H1 (cell line): ENCODE measurements around the gene ZNF521. TPM values are rescaled to one million over a fixed set of nuclear protein-coding genes. Genes with fewer than 3 reads are reported as not detected.

Experiments
- CTCF ChIA-PET: fragments of 300-600 bp; sonication (Branson Sonifier 250); formaldehyde crosslinking; loops from one replicate; lab custom pipeline; 2021; ENCODE audit not compliant: partially characterized antibody; lab: Charles Lee
- POLR2A ChIA-PET: fragments of 300-600 bp; sonication (Branson Sonifier 250); formaldehyde crosslinking; loops from one replicate; lab custom pipeline; 2021; ENCODE audit warnings: inconsistent platforms; ENCODE audit not compliant: partially characterized antibody; lab: Charles Lee
- DNase-seq, 2 experiments: peaks; one replicate each; pipeline versions ENCODE4 v3.0.0 to v3.0.0-alpha.2; 2010 to 2022; ENCODE audit warnings: low spot score in 2 of 2, low read depth in 1 of 2, mixed read lengths in 1 of 2
- FAIRE-seq: peaks from 2 replicates; lab custom pipeline; 2011; peaks lifted over from hg19 to GRCh38; lab: Jason Lieb, UNC
- H2AFZ ChIP-seq: 2 replicates; pipeline ENCODE4 v1.8.1; 2012; ENCODE audit warnings: low read length, inconsistent platforms
- H2AK5ac ChIP-seq: 2 replicates; pipeline ENCODE4 v1.6.1; 2013; ENCODE audit warnings: low read depth, low read length
- H2BK120ac ChIP-seq: replicated peaks from 2 replicates; pipeline ENCODE3; 2013; ENCODE audit warnings: low read depth, low read length, inconsistent platforms
- H2BK12ac ChIP-seq: 2 replicates; pipeline ENCODE4 v1.6.1; 2013; ENCODE audit warnings: low read depth, low read length
- H2BK15ac ChIP-seq: 2 replicates; pipeline ENCODE4 v1.6.1; 2013; ENCODE audit warnings: low read length
- H2BK20ac ChIP-seq: 2 replicates; pipeline ENCODE4 v1.6.1; 2013; ENCODE audit warnings: low read length
- H2BK5ac ChIP-seq: 2 replicates; pipeline ENCODE4 v1.6.1; 2013; ENCODE audit warnings: low read depth, low read length
- H3K14ac ChIP-seq: 2 replicates; pipeline ENCODE4 v1.6.1; 2013; ENCODE audit warnings: inconsistent platforms; ENCODE audit not compliant: insufficient read length
- H3K18ac ChIP-seq: 2 replicates; pipeline ENCODE4 v1.6.1; 2013; ENCODE audit warnings: low read length; ENCODE audit errors: extremely low read depth
- H3K23ac ChIP-seq: 2 replicates; pipeline ENCODE4 v1.6.1; 2013; ENCODE audit warnings: inconsistent platforms; ENCODE audit not compliant: insufficient read length
- H3K23me2 ChIP-seq: 2 replicates; pipeline ENCODE4 v1.6.1; 2013; ENCODE audit warnings: low read depth, low read length
- H3K27ac ChIP-seq: 2 replicates; pipeline ENCODE4 v1.6.1; 2011; ENCODE audit warnings: low read depth, low read length, inconsistent platforms
- H3K27me3 ChIP-seq, 4 experiments: replicated peaks in 1 of 4; 1 replicate in 1 of 4; 2 replicates in 3 of 4; pipeline versions ENCODE4 v1.6.1 to v1.8.1; 2011 to 2013; ENCODE audit warnings: low read length in 3 of 4, mild to moderate bottlenecking in 3 of 4, inconsistent platforms in 2 of 4, mixed read lengths in 2 of 4, moderate library complexity in 1 of 4; ENCODE audit not compliant: control insufficient read depth in 3 of 4, insufficient read depth in 3 of 4; ENCODE audit errors: extremely low read depth in 1 of 4
- H3K36me3 ChIP-seq, 4 experiments: 2 replicates each; pipeline versions ENCODE4 v1.6.1 to v1.8.1; 2011 to 2013; ENCODE audit warnings: mild to moderate bottlenecking in 4 of 4, low read length in 3 of 4, moderate library complexity in 2 of 4, control low read depth in 1 of 4, inconsistent platforms in 1 of 4; ENCODE audit not compliant: insufficient read depth in 4 of 4, control insufficient read depth in 2 of 4
- H3K4ac ChIP-seq: replicated peaks from 2 replicates; pipeline ENCODE3; 2013; ENCODE audit warnings: low read length, low read depth, mixed read lengths, inconsistent platforms; ENCODE audit not compliant: insufficient read length
- H3K4me1 ChIP-seq, 4 experiments: replicated peaks in 1 of 4; 1 replicate in 1 of 4; 2 replicates in 3 of 4; pipeline versions ENCODE4 v1.6.1 to v1.8.1; 2011 to 2013; ENCODE audit warnings: low read length in 3 of 4, inconsistent platforms in 2 of 4, mixed read lengths in 1 of 4; ENCODE audit not compliant: insufficient read depth in 4 of 4, control insufficient read depth in 3 of 4
- H3K4me2 ChIP-seq, 2 experiments: 2 replicates each; pipeline versions ENCODE4 v1.6.1 to v1.8.1; 2011 to 2013; ENCODE audit warnings: low read depth in 2 of 2, low read length in 2 of 2, control low read depth in 1 of 2, inconsistent platforms in 1 of 2, mild to moderate bottlenecking in 1 of 2; ENCODE audit not compliant: insufficient read depth in 1 of 2
- H3K4me3 ChIP-seq, 4 experiments: fragments of 200-600, 300-600 bp in 1 of 4; sonication (generic), shearing (Covaris generic), sonication (Bioruptor Twin) in 1 of 4; 2 replicates each; pipeline versions ENCODE4 v1.5.1 to v1.8.1; 2011 to 2016; ENCODE audit warnings: low read length in 4 of 4, low read depth in 3 of 4, control low read depth in 2 of 4, inconsistent platforms in 2 of 4, mild to moderate bottlenecking in 2 of 4, mixed read lengths in 1 of 4, moderate library complexity in 1 of 4; ENCODE audit not compliant: insufficient read depth in 2 of 4; ENCODE audit errors: extremely low read depth in 1 of 4
- H3K56ac ChIP-seq: replicated peaks from 2 replicates; pipeline ENCODE3; 2013; ENCODE audit warnings: low read depth, mild to moderate bottlenecking, mixed read lengths, low read length, inconsistent platforms; ENCODE audit not compliant: insufficient read length
- H3K79me1 ChIP-seq: 2 replicates; pipeline ENCODE4 v1.6.1; 2013; ENCODE audit warnings: low read depth, low read length, control low read depth
- H3K79me2 ChIP-seq, 2 experiments: 2 replicates each; pipeline versions ENCODE4 v1.6.1 to v1.8.1; 2012 to 2013; ENCODE audit warnings: low read length in 2 of 2, mild to moderate bottlenecking in 2 of 2, inconsistent platforms in 1 of 2; ENCODE audit not compliant: insufficient read depth in 2 of 2, control insufficient read depth in 1 of 2
- H3K9ac ChIP-seq, 4 experiments: replicated peaks in 1 of 4; 1 replicate in 1 of 4; 2 replicates in 3 of 4; pipeline versions ENCODE4 v1.6.1 to v1.8.1; 2011 to 2013; ENCODE audit warnings: low read depth in 3 of 4, low read length in 3 of 4, control low read depth in 2 of 4, mild to moderate bottlenecking in 2 of 4, moderate library complexity in 2 of 4, inconsistent platforms in 1 of 4; ENCODE audit errors: extremely low read depth in 1 of 4
- H3K9me3 ChIP-seq, 2 experiments: 2 replicates each; pipeline versions ENCODE4 v1.6.1 to v1.8.1; 2012 to 2013; ENCODE audit warnings: mild to moderate bottlenecking in 2 of 2, moderate library complexity in 2 of 2, control low read depth in 1 of 2, inconsistent platforms in 1 of 2, low read depth in 1 of 2, low read length in 1 of 2, mixed read lengths in 1 of 2; ENCODE audit not compliant: insufficient read depth in 2 of 2
- H4K20me1 ChIP-seq, 2 experiments: replicated peaks in 1 of 2; 2 replicates each; pipeline versions ENCODE3 to v1.8.1; 2011 to 2013; ENCODE audit warnings: inconsistent platforms in 2 of 2, low read length in 2 of 2, mild to moderate bottlenecking in 1 of 2; ENCODE audit not compliant: insufficient read depth in 2 of 2, control insufficient read depth in 1 of 2
- H4K5ac ChIP-seq: 2 replicates; pipeline ENCODE4 v1.6.1; 2013; ENCODE audit warnings: low read length, low read depth, mixed read lengths, inconsistent platforms; ENCODE audit not compliant: insufficient read length
- H4K8ac ChIP-seq: 2 replicates; pipeline ENCODE4 v1.8.0; 2013; ENCODE audit warnings: mild to moderate bottlenecking, moderate library complexity, low read length, inconsistent platforms; ENCODE audit not compliant: insufficient read depth; ENCODE audit errors: extremely low read depth
- H4K91ac ChIP-seq: replicated peaks from 2 replicates; pipeline ENCODE3; 2013; ENCODE audit warnings: low read length, mixed read lengths, inconsistent platforms; ENCODE audit not compliant: insufficient read length
- BACH1 ChIP-seq: IDR thresholded peaks from 2 replicates; pipeline ENCODE4 v1.6.1; 2012; ENCODE audit warnings: low read length, improper control_type of control experiment
- BCL11A ChIP-seq, 2 experiments: IDR thresholded peaks; one replicate each; pipeline ENCODE4 v1.6.1; 2011; ENCODE audit warnings: low read depth in 2 of 2, low read length in 2 of 2, mild to moderate bottlenecking in 2 of 2
- BRCA1 ChIP-seq: IDR thresholded peaks from 2 replicates; pipeline ENCODE4 v1.6.1; 2012; ENCODE audit warnings: low read depth, low read length, improper control_type of control experiment
- GTF2F1 ChIP-seq: IDR thresholded peaks from 2 replicates; pipeline ENCODE4 v1.6.1; 2012; ENCODE audit warnings: low read depth, low read length, improper control_type of control experiment, borderline replicate concordance
- KDM4A ChIP-seq: IDR thresholded peaks from one replicate; pipeline ENCODE4 v1.7.1; 2012; ENCODE audit warnings: low read depth, mild to moderate bottlenecking, moderate library complexity, low read length, inconsistent platforms; ENCODE audit not compliant: severe bottlenecking
- KDM5A ChIP-seq: fragments of 200-600 bp; IDR thresholded peaks from 2 replicates; pipeline ENCODE4 v1.7.1; 2012; ENCODE audit warnings: mild to moderate bottlenecking, low read length, inconsistent platforms, mixed read lengths
- NRF1 ChIP-seq: IDR thresholded peaks from 2 replicates; pipeline ENCODE4 v1.6.1; 2011; ENCODE audit warnings: mild to moderate bottlenecking, low read depth, low read length, improper control_type of control experiment
- PHF8 ChIP-seq: fragments of 200-600 bp; sonication (generic); conservative IDR thresholded peaks from 2 replicates; pipeline ENCODE4 v1.7.1; 2012; ENCODE audit warnings: low read depth, mild to moderate bottlenecking, inconsistent platforms, low read length, moderate library complexity
- RBBP5 ChIP-seq: IDR thresholded peaks from 2 replicates; pipeline ENCODE4 v1.7.1; 2012; ENCODE audit warnings: low read depth, mild to moderate bottlenecking, inconsistent platforms, low read length, moderate library complexity, borderline replicate concordance
- WGBS, 2 experiments: shearing (Covaris generic) in 1 of 2; methylation state at CpG; one replicate each; pipeline versions ENCODE4 v1.1.6 to v1.1.7; 2013 to 2015; ENCODE audit warnings: low lambda C conversion rate in 2 of 2, mixed read lengths in 2 of 2, inconsistent platforms in 1 of 2, low coverage in 1 of 2, missing lambda C conversion rate in 1 of 2; ENCODE audit not compliant: insufficient replicate concordance in 2 of 2, insufficient coverage in 1 of 2, insufficient read length in 1 of 2; ENCODE audit errors: extremely low coverage in 1 of 2, missing lambda C conversion rate in 1 of 2; 5-methylcytosine and 5-hydroxymethylcytosine counted together
- polyA plus RNA-seq, 7 experiments: library from polyadenylated mRNA; depleted of rRNA in 3 of 7; stranded (reverse) in 5 of 7; unstranded in 2 of 7; fragments of >200 nt in 5 of 7; fragments of 200-250 nt in 2 of 7; gene quantifications; 1 replicate in 5 of 7; 2 replicates in 1 of 7; 4 replicates in 1 of 7; pipeline versions ENCODE4 v1.2.1 to v1.2.3, GENCODE V29; 2011 to 2013; ENCODE audit warnings: missing spikeins in 2 of 7, mixed read lengths in 2 of 7
- total RNA-seq: library from RNA; stranded (reverse); fragmentation: NEBNext Ultra II Directional; extraction: Animal tissue kit (Norgen Biotek cat#: 25700); gene quantifications from 2 replicates; pipeline ENCODE4 v1.2.1, GENCODE V29; 2021
- TF ChIP-seq, protein P1 (sequence below): IDR thresholded peaks from 2 replicates; pipeline ENCODE4 v1.6.1; 2012; ENCODE audit warnings: inconsistent platforms

ZNF521 gene
- total and polyA plus RNA-seq, 2 of the 8 experiments (the other 6 are each of a cell fraction or from before 2014, with no cell fraction given): 9.5 to 15.8 TPM

DNA sequence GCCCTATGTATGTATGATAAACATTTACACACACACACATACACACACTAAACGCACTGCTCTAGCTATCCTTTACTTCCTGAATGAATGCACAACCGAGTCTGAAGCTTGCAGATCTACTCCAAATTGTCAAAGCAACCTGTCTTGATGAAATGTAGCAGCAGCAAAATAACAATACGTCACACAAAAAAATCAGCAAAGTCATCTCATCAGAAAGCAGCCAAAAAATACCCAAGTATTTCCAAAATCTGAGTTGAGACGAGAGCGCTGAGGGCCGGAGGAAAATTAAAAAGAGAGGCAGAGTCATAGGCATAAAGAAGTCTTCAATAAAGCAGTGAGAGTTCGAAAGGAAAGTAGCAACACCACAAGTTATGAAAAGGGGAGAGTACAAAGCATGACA is 67.7 kb downstream of the ZNF521 start:
- Histone ChIP-seq H4K8ac (no peak overlapping the region), H3K56ac (no peak overlapping the region), H3K4me1 (peaks cover 8 to 31% (median 25%) of the 10 kb centered on the region in 4 experiments), H3K23ac (no peak overlapping the region), H3K4me2 (peak overlapping the region; percentile 25 to 51; a peak in 2 of 4 replicates), H3K14ac (no peak overlapping the region), H3K4ac (no peak overlapping the region), H3K36me3 (no peaks in the 10 kb centered on the region), H3K27me3 (no peaks in the 10 kb centered on the region), H3K79me2 (no peaks in the 10 kb centered on the region), H3K9me3 (no peaks in the 10 kb centered on the region), H2BK120ac (peak overlapping the region; percentile 52), H3K9ac (no peak overlapping the region), H4K91ac (peak overlapping the region; percentile 85), H2AK5ac (no peak overlapping the region), H2BK20ac (no peak overlapping the region), H2AFZ (no peak overlapping the region), H4K20me1 (no peaks in the 10 kb centered on the region), H3K18ac (no peak overlapping the region; the same call in 1 of the 2 replicates), H2BK12ac (no peak overlapping the region), H4K5ac (no peak overlapping the region), H2BK15ac (no peak overlapping the region), H3K79me1 (no peaks in the 10 kb centered on the region), H2BK5ac (peak overlapping the region; percentile 21; the same call in 1 of the 2 replicates), H3K4me3 (0 out of 8 replicates have a peak overlapping the region, but pooled peaks of 1 of the 4 experiments have one; percentile 24), H3K27ac (no peak overlapping the region), H3K23me2 (no peaks in the 10 kb centered on the region)
- FAIRE-seq (no peak), DNase-seq (no peak)
- CTCF ChIA-PET: interaction anchor here (1.0 kb wide), 1 partner anchor 60 kb away, joined by 3 read pairs; no protein-coding TSS in a partner anchor
- no peak for TF ChIP-seq GTF2F1
- TF ChIP-seq, protein P1, sequence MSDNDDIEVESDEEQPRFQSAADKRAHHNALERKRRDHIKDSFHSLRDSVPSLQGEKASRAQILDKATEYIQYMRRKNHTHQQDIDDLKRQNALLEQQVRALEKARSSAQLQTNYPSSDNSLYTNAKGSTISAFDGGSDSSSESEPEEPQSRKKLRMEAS: no peak
- no peak for TF ChIP-seq PHF8
- no peak for TF ChIP-seq KDM4A
- no peak for TF ChIP-seq BCL11A (IDR thresholded peaks at IDR 0.05; ENCODE audit: low read depth in 2 of 2, low read length in 2 of 2)
- no peak for TF ChIP-seq KDM5A
- no peak for TF ChIP-seq BACH1
- no peak for TF ChIP-seq BRCA1
- TF ChIP-seq NRF1: no peak
- TF ChIP-seq RBBP5: no peak
- POLR2A ChIA-PET: no interaction called here
- WGBS, 2 experiments: 74% methylated on average over 7 of the region's 7 CpGs; no CpG with 5 or more reads in 1 of the 2 experiments
